Measurements from ENCODE around the gene FMO1. TPM values are rescaled to one million over a fixed set of nuclear protein-coding genes. Genes with fewer than 3 reads are reported as not detected.
A peak's percentile ranks its signal among the peaks of the same experiment; 100 is the strongest.

Gene FMO1
- total and polyA plus RNA-seq, 8 donors, result 1.4 to 3.2 (median 2.2) TPM; not detected in 4

DNA sequence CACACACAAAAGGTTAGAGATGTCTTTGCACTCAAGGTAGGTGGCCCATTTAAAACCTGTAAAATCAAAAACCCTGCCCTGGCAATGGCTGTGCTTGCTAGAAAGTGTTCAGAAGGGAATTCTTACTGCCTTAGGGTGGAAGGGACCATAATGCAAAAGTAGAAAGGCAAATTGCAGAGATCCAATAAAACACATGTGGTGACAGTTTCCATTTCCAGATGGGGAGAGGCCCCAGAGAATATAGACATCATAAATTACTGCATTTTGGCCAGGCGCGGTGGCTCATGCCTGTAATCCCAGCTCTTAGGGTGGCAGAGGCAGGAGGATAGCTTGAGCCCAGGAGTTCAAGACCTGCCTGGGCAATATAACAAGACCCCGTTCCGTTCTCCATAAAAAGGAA, 13.0 kb downstream of the FMO1 start:
- no peak overlapping the region for H3K4me3 ChIP-seq
- H3K36me3 ChIP-seq, result no peaks in the 10 kb centered on the region
- no peaks in the 10 kb centered on the region for H3K9me3 ChIP-seq
- H3K27me3 ChIP-seq, result no peaks in the 10 kb centered on the region
- H3K4me1 ChIP-seq, result peaks cover 4 to 17% (median 11%) of the 10 kb centered on the region in 4 donors
- 88 to 96% (median 89%) methylated on average over 4 of the region's 4 CpGs for WGBS, 5 donors
- no peak overlapping the region for H3K27ac ChIP-seq
- TF ChIP-seq, protein P1, sequence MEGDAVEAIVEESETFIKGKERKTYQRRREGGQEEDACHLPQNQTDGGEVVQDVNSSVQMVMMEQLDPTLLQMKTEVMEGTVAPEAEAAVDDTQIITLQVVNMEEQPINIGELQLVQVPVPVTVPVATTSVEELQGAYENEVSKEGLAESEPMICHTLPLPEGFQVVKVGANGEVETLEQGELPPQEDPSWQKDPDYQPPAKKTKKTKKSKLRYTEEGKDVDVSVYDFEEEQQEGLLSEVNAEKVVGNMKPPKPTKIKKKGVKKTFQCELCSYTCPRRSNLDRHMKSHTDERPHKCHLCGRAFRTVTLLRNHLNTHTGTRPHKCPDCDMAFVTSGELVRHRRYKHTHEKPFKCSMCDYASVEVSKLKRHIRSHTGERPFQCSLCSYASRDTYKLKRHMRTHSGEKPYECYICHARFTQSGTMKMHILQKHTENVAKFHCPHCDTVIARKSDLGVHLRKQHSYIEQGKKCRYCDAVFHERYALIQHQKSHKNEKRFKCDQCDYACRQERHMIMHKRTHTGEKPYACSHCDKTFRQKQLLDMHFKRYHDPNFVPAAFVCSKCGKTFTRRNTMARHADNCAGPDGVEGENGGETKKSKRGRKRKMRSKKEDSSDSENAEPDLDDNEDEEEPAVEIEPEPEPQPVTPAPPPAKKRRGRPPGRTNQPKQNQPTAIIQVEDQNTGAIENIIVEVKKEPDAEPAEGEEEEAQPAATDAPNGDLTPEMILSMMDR (IDR thresholded peaks at IDR 0.05), result no peak
- TF ChIP-seq POLR2A (IDR thresholded peaks at IDR 0.05) (no peak), EP300 (IDR thresholded peaks at IDR 0.05) (no peak), POLR2AphosphoS5 (IDR thresholded peaks at IDR 0.05) (no peak)
- DNase-seq, result no peak
- intact Hi-C loops (cut with DNase I; ENCODE audit: low total_unique reads), result no loop called here

DNA sequence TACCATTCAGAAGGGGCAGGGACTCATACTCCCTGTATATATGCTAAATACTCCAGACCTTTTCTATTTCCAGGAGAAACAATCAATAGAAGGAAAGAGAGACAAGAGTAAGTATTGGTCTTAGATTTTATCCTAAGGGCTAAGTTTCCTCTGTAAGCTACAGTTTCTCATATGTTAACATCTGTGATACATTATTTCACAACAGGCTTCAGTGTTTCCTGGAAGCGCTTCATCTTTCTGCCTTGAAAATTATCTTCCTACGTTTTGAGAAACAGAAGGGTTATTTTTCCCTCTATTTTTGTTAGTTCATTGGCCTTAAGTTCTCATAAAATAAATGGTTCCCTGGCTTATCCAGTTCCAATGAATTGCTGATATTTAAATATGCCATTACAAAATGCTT, 15.6 kb downstream of the FMO1 start:
- intact Hi-C loops (cut with DNase I; ENCODE audit: low total_unique reads), result no loop called here
- peak overlapping the region in 2 of 5 donors; percentile 17 for H3K27ac ChIP-seq
- H3K27me3 ChIP-seq, result no peaks in the 10 kb centered on the region
- no peaks in the 10 kb centered on the region for H3K36me3 ChIP-seq
- no peaks in the 10 kb centered on the region for H3K4me1 ChIP-seq
- peak in 1 of 2 donors; percentile 66 for DNase-seq
- H3K4me3 ChIP-seq, result no peak overlapping the region
- 59 to 84% (median 71%) methylated on average over 2 of the region's 2 CpGs for WGBS, 5 donors
- TF ChIP-seq, protein P1 (IDR thresholded peaks at IDR 0.05), result no peak
- TF ChIP-seq POLR2A (IDR thresholded peaks at IDR 0.05), result no peak
- TF ChIP-seq POLR2AphosphoS5 (IDR thresholded peaks at IDR 0.05), result no peak
- no peak for TF ChIP-seq EP300 (IDR thresholded peaks at IDR 0.05)
- H3K9me3 ChIP-seq, result no peaks in the 10 kb centered on the region

DNA sequence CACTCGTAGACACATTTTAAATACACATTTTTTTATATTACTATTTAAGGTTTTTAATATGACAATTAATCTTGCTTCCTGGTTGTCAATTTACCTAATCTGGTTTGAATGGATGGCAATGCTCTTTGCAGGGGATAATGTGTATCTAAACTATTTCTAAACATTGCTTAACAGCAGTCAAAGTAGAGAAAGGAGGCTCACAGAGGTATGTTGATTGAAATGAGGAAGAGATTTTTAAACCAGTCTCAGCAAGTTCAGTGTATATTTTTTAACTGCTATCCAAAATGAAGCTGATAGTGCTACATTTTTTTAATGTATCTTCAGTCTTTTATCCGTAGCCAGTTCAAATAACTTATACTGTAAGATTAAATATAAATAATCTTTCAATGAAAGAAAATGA, 17.4 kb downstream of the FMO1 start:
- H3K9me3 ChIP-seq, result no peaks in the 10 kb centered on the region
- intact Hi-C loops (cut with DNase I; ENCODE audit: low total_unique reads), result no loop called here
- no peaks in the 10 kb centered on the region for H3K36me3 ChIP-seq
- no peak overlapping the region for H3K27ac ChIP-seq
- no peaks in the 10 kb centered on the region for H3K27me3 ChIP-seq
- no peak for TF ChIP-seq POLR2A (IDR thresholded peaks at IDR 0.05)
- TF ChIP-seq, protein P1 (IDR thresholded peaks at IDR 0.05), result no peak
- TF ChIP-seq POLR2AphosphoS5 (IDR thresholded peaks at IDR 0.05), result no peak
- no peak for TF ChIP-seq EP300 (IDR thresholded peaks at IDR 0.05)
- no peak for DNase-seq
- H3K4me3 ChIP-seq, result no peak overlapping the region
- 52 to 72% (median 62%) methylated on average over 2 of the region's 2 CpGs for WGBS, 5 donors
- no peaks in the 10 kb centered on the region for H3K4me1 ChIP-seq

DNA sequence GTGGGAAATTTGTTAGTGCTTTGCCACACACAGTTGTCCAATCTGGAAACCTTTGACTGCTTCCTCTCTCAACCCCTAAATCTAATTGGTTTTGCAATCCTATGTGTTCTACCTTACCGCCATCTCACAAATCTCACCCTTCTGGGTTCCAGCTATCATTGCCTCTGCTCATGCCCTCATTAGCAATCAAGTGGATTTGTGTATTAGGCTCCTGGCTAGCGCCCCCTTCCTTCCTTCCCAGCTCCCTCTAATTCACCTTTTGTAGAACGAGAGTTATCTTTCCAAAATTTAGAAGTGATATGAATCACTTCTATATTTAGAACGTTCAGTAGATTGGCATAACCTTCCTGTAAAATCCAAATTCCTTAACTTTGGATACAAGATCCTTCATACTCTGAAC, 18.6 kb downstream of the FMO1 start:
- no peak overlapping the region for H3K27ac ChIP-seq
- 64 to 75% (median 68%) methylated on average over 4 of the region's 4 CpGs for WGBS, 5 donors

More for the DNA sequence above, 18.6 kb downstream of the FMO1 start:
- Histone ChIP-seq H3K9me3 (peaks cover 0 to 5% (median 0%) of the 10 kb centered on the region in 4 donors), H3K4me3 (no peak overlapping the region), H3K4me1 (no peaks in the 10 kb centered on the region), H3K27me3 (no peaks in the 10 kb centered on the region), H3K36me3 (no peaks in the 10 kb centered on the region)
- TF ChIP-seq, protein P1 (IDR thresholded peaks at IDR 0.05), result no peak
- TF ChIP-seq POLR2A (IDR thresholded peaks at IDR 0.05), result no peak
- no peak for TF ChIP-seq EP300 (IDR thresholded peaks at IDR 0.05)
- no peak for TF ChIP-seq POLR2AphosphoS5 (IDR thresholded peaks at IDR 0.05)
- intact Hi-C loops (cut with DNase I; ENCODE audit: low total_unique reads), result no loop called here
- no peak for DNase-seq

All from stomach (tissue), 9 donors.